ENCODE measurements around the gene C22orf39.

DNA sequence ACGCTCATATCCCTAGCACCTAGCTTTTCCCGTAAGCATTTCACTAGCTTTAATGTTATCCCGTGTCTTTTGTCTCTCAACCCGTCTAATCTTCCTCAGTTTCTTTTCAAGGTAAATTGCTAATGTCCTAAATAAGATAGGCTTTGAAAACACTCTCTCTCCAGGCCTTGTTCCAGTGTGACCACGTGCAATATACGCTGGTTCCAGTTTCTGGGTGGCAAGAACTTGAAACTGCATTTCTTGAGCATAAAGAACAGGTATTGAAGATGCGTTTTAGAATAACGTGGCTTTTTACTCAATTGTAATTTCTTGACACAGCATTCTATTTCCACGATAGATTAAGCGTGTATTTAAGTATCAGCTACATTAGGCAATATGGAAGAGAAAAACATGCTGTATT is 33.3 kb upstream of the C22orf39 start:
- TF ChIP-seq POLR2A (IDR thresholded peaks at IDR 0.05): no peak
- TF ChIP-seq, protein P1, sequence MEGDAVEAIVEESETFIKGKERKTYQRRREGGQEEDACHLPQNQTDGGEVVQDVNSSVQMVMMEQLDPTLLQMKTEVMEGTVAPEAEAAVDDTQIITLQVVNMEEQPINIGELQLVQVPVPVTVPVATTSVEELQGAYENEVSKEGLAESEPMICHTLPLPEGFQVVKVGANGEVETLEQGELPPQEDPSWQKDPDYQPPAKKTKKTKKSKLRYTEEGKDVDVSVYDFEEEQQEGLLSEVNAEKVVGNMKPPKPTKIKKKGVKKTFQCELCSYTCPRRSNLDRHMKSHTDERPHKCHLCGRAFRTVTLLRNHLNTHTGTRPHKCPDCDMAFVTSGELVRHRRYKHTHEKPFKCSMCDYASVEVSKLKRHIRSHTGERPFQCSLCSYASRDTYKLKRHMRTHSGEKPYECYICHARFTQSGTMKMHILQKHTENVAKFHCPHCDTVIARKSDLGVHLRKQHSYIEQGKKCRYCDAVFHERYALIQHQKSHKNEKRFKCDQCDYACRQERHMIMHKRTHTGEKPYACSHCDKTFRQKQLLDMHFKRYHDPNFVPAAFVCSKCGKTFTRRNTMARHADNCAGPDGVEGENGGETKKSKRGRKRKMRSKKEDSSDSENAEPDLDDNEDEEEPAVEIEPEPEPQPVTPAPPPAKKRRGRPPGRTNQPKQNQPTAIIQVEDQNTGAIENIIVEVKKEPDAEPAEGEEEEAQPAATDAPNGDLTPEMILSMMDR (IDR thresholded peaks at IDR 0.05): no peak

Measured in Peyer's patch (tissue), 4 donors.